Kidney capillary endothelial cell (primary cell): ENCODE data around the gene THOC6.

Experiments
- DNase-seq: peaks from one replicate; pipeline ENCODE4 v3.0.0-alpha.2; 2018; ENCODE audit warnings: low spot score

THOC6 gene

GRCh38 chr16:3023669-3024478, at the start of gene THOC6, which contains the start of gene HCFC1R1:
THOC6 (plus strand) TSS chr16:3024035; CDS start chr16:3024327, 292 bp downstream.
HCFC1R1 (minus strand) TSS chr16:3023942; CDS start chr16:3023941, 1 bp downstream.
- DNase-seq = peak; percentile 88

GRCh38 chr16:2974319-2975056, 49.3 kb upstream of the THOC6 start:
- DNase-seq = no peak

- DNase-seq = no peak
Measured at GRCh38 chr16:2975161-2975795, 48.6 kb upstream of the THOC6 start.

GRCh38 chr16:2976201-2976600, 47.6 kb upstream of the THOC6 start:
- DNase-seq = no peak

GRCh38 chr16:2976673-2977072, 47.2 kb upstream of the THOC6 start:
- no peak for DNase-seq

GRCh38 chr16:2977440-2977839, 46.4 kb upstream of the THOC6 start:
- no peak for DNase-seq

GRCh38 chr16:2979669-2980226, 44.1 kb upstream of the THOC6 start:
- no peak for DNase-seq

- peak; percentile 90 for DNase-seq
Measured at GRCh38 chr16:2980227-2981176, 43.3 kb upstream of the THOC6 start, which contains the start of gene PKMYT1. PKMYT1 (minus strand) TSS chr16:2980446; CDS start chr16:2979657, 789 bp downstream.

- no peak for DNase-seq
Measured at GRCh38 chr16:2981177-2981898, 42.5 kb upstream of the THOC6 start.

- DNase-seq = no peak
Measured at GRCh38 chr16:2981899-2982250, 42.0 kb upstream of the THOC6 start.

- no peak for DNase-seq
Measured at GRCh38 chr16:2982402-2982801, 41.4 kb upstream of the THOC6 start.

GRCh38 chr16:2983706-2984136, 40.1 kb upstream of the THOC6 start:
- peak; percentile 65 for DNase-seq

GRCh38 chr16:2985462-2985861, 38.4 kb upstream of the THOC6 start:
- no peak for DNase-seq

- no peak for DNase-seq
Measured at GRCh38 chr16:2985893-2986355, 37.9 kb upstream of the THOC6 start.

- no peak for DNase-seq
Measured at GRCh38 chr16:2986623-2987188, 37.1 kb upstream of the THOC6 start.

GRCh38 chr16:2987286-2987685, 36.5 kb upstream of the THOC6 start:
- no peak for DNase-seq

GRCh38 chr16:2987833-2988232, 36.0 kb upstream of the THOC6 start:
- no peak for DNase-seq

GRCh38 chr16:2988590-2989099, 35.2 kb upstream of the THOC6 start:
- no peak for DNase-seq

GRCh38 chr16:2990891-2991290, 32.9 kb upstream of the THOC6 start:
- no peak for DNase-seq
